Neuronal stem cell (in vitro differentiated cells): Measurements from ENCODE around the gene SEZ6L2.
A peak's percentile ranks its signal among the peaks of the same experiment; 100 is the strongest.
"Not testable (repeated sequence)": the region's sequence is repeated elsewhere in the genome, so short reads cannot be mapped to it uniquely, and the experiment has no call there.

Experiments
- DNase-seq: peaks from one replicate; pipeline ENCODE4 v3.0.0-alpha.2; 2013; ENCODE audit warnings: low spot score
- H2AFZ ChIP-seq: one replicate; pipeline ENCODE4 v1.6.1; 2013; ENCODE audit warnings: mild to moderate bottlenecking, low read length, inconsistent platforms
- H2AK5ac ChIP-seq: 2 replicates; pipeline ENCODE4 v1.6.1; 2013; ENCODE audit warnings: low read depth, mild to moderate bottlenecking, inconsistent platforms, low read length, moderate library complexity, mixed read lengths
- H2BK120ac ChIP-seq: 2 replicates; pipeline ENCODE4 v1.6.1; 2013; ENCODE audit warnings: low read depth, mild to moderate bottlenecking, inconsistent platforms, low read length, moderate library complexity, mixed read lengths
- H2BK12ac ChIP-seq: one replicate; pipeline ENCODE4 v1.6.1; 2013; ENCODE audit warnings: low read length, inconsistent platforms
- H2BK15ac ChIP-seq: 2 replicates; pipeline ENCODE4 v1.6.1; 2013; ENCODE audit warnings: mild to moderate bottlenecking, low read length, inconsistent platforms, mixed read lengths
- H2BK5ac ChIP-seq: one replicate; pipeline ENCODE4 v1.6.1; 2013; ENCODE audit warnings: inconsistent platforms, mild to moderate bottlenecking, low read length, moderate library complexity
- H3K14ac ChIP-seq: one replicate; pipeline ENCODE4 v1.6.1; 2013; ENCODE audit warnings: low read length, inconsistent platforms
- H3K18ac ChIP-seq: 2 replicates; pipeline ENCODE4 v1.6.1; 2013; ENCODE audit warnings: low read length, inconsistent platforms
- H3K23ac ChIP-seq: 2 replicates; pipeline ENCODE4 v1.6.1; 2013; ENCODE audit warnings: low read depth, mild to moderate bottlenecking, mixed read lengths, low read length, inconsistent platforms; ENCODE audit not compliant: poor library complexity
- H3K27ac ChIP-seq: replicated peaks from 3 replicates; pipeline ENCODE4 v1.5.1; 2013; ENCODE audit warnings: low read length, inconsistent platforms
- H3K27me3 ChIP-seq, 3 experiments: 2 replicates each; pipeline ENCODE4 v1.6.1; 2013; ENCODE audit warnings: low read length in 3 of 3, mild to moderate bottlenecking in 2 of 3, inconsistent platforms in 1 of 3, low read depth in 1 of 3, mixed read lengths in 1 of 3, moderate library complexity in 1 of 3; ENCODE audit not compliant: control insufficient read depth in 3 of 3, insufficient read depth in 3 of 3
- H3K36me3 ChIP-seq, 2 donors: replicated peaks in 1 of 2; 2 replicates each; pipeline ENCODE4 v1.6.1; 2013; ENCODE audit warnings: low read length in 2 of 2; ENCODE audit not compliant: control insufficient read depth in 2 of 2, insufficient read depth in 2 of 2
- H3K4ac ChIP-seq: 2 replicates; pipeline ENCODE4 v1.6.1; 2013; ENCODE audit warnings: inconsistent platforms, mild to moderate bottlenecking, low read length, moderate library complexity
- H3K4me1 ChIP-seq, 2 donors: 1 replicate in 1 of 2; 2 replicates in 1 of 2; pipeline ENCODE4 v1.6.1; 2013; ENCODE audit warnings: low read length in 2 of 2, low read depth in 1 of 2; ENCODE audit not compliant: control insufficient read depth in 2 of 2, insufficient read depth in 1 of 2
- H3K4me2 ChIP-seq: one replicate; pipeline ENCODE4 v1.6.1; 2013; ENCODE audit warnings: mild to moderate bottlenecking, low read length, inconsistent platforms; ENCODE audit not compliant: insufficient read depth, poor library complexity, severe bottlenecking
- H3K4me3 ChIP-seq, 2 donors: 2 replicates each; pipeline ENCODE4 v1.5.1; 2013; ENCODE audit warnings: low read length in 2 of 2, mild to moderate bottlenecking in 2 of 2, inconsistent platforms in 1 of 2, moderate library complexity in 1 of 2
- H3K79me1 ChIP-seq: one replicate; pipeline ENCODE4 v1.6.1; 2013; ENCODE audit warnings: low read depth, mild to moderate bottlenecking, inconsistent platforms, low read length, moderate library complexity
- H3K9ac ChIP-seq: one replicate; pipeline ENCODE4 v1.6.1; 2013; ENCODE audit warnings: mild to moderate bottlenecking, low read depth, low read length, inconsistent platforms; ENCODE audit not compliant: poor library complexity
- H3K9me3 ChIP-seq, 2 donors: replicated peaks in 1 of 2; 2 replicates each; pipeline versions ENCODE3 to v1.6.1; 2013; ENCODE audit warnings: low read length in 2 of 2, mild to moderate bottlenecking in 2 of 2, inconsistent platforms in 1 of 2, low read depth in 1 of 2, mixed read lengths in 1 of 2, moderate library complexity in 1 of 2; ENCODE audit not compliant: control insufficient read depth in 2 of 2, insufficient read depth in 1 of 2
- H4K8ac ChIP-seq: one replicate; pipeline ENCODE4 v1.6.1; 2013; ENCODE audit warnings: low read depth, mild to moderate bottlenecking, inconsistent platforms, low read length, moderate library complexity
- H4K91ac ChIP-seq: one replicate; pipeline ENCODE4 v1.6.1; 2013; ENCODE audit warnings: low read length, low read depth, mild to moderate bottlenecking, inconsistent platforms; ENCODE audit not compliant: poor library complexity
- WGBS, 2 donors: extraction: QIAGEN DNeasy Blood & Tissue Kit; methylation state at CpG; one replicate each; pipeline ENCODE4 v1.1.7; 2013; ENCODE audit warnings: missing lambda C conversion rate in 2 of 2, mixed read lengths in 1 of 2; ENCODE audit not compliant: insufficient read length in 2 of 2, insufficient replicate concordance in 1 of 2; ENCODE audit errors: extremely low coverage in 2 of 2; 5-methylcytosine and 5-hydroxymethylcytosine counted together

The SEZ6L2 gene

GRCh38 chr16:29871822-29872546 lies 27.4 kb downstream of the SEZ6L2 start:
- WGBS, 2 donors: no CpG with 5 or more reads among the region's 16 CpGs
- no peak overlapping the region for H3K14ac ChIP-seq
- no peak overlapping the region for H2BK12ac ChIP-seq
- H3K18ac ChIP-seq: no peak overlapping the region
- no peak overlapping the region for H3K9ac ChIP-seq
- no peak overlapping the region for H2AFZ ChIP-seq
- no peak overlapping the region for H3K4me3 ChIP-seq
- peaks cover 0 to 2% of the 10 kb centered on the region in 2 donors for H3K4me1 ChIP-seq
- no peak overlapping the region for H3K4me2 ChIP-seq
- no peaks in the 10 kb centered on the region for H3K79me1 ChIP-seq
- H3K23ac ChIP-seq: no peak overlapping the region
- H2BK5ac ChIP-seq: no peak overlapping the region
- no peak overlapping the region for H2BK120ac ChIP-seq
- peaks cover 0 to 3% of the 10 kb centered on the region in 2 donors for H3K9me3 ChIP-seq
- H3K36me3 ChIP-seq: peaks cover 0 to 1% of the 10 kb centered on the region in 2 donors
- H4K91ac ChIP-seq: no peak overlapping the region
- H4K8ac ChIP-seq: no peak overlapping the region
- H3K27ac ChIP-seq: no peak overlapping the region
- H3K27me3 ChIP-seq: peaks cover 4 to 13% (median 7%) of the 10 kb centered on the region in 3 experiments
- DNase-seq: no peak
- no peak overlapping the region for H3K4ac ChIP-seq
- H2BK15ac ChIP-seq: no peak overlapping the region
- H2AK5ac ChIP-seq: no peak overlapping the region

- H3K4me2 ChIP-seq, DNase-seq, H4K8ac ChIP-seq, H2AFZ ChIP-seq, H3K27me3 ChIP-seq, H3K4me1 ChIP-seq, H2BK5ac ChIP-seq, H3K79me1 ChIP-seq, H2BK15ac ChIP-seq, H3K14ac ChIP-seq, H2BK12ac ChIP-seq, H3K4ac ChIP-seq, H2BK120ac ChIP-seq, H3K23ac ChIP-seq, H3K9ac ChIP-seq, H2AK5ac ChIP-seq, H3K18ac ChIP-seq, H3K9me3 ChIP-seq, H3K4me3 ChIP-seq, H3K27ac ChIP-seq, H3K36me3 ChIP-seq, H4K91ac ChIP-seq: not testable (repeated sequence)
- WGBS, 2 donors: no CpG with 5 or more reads among the region's 8 CpGs
These were observed 30.3 kb downstream of the SEZ6L2 start for GRCh38 chr16:29869067-29869466.

GRCh38 chr16:29868396-29869009 lies 30.8 kb downstream of the SEZ6L2 start:
- no peak overlapping the region for H3K18ac ChIP-seq
- H2BK120ac ChIP-seq: no peak overlapping the region
- H2BK15ac ChIP-seq: no peak overlapping the region
- H3K9me3 ChIP-seq: no peaks in the 10 kb centered on the region
- no peak overlapping the region for H3K9ac ChIP-seq
- H3K4me2 ChIP-seq: no peak overlapping the region
- no peak overlapping the region for H2AFZ ChIP-seq
- H3K27ac ChIP-seq: no peak overlapping the region
- DNase-seq: no peak
- H3K4me1 ChIP-seq: peaks cover 0 to 3% of the 10 kb centered on the region in 2 donors
- no peak overlapping the region for H4K8ac ChIP-seq
- no peak overlapping the region for H2BK12ac ChIP-seq
- H3K27me3 ChIP-seq: no peaks in the 10 kb centered on the region
- no peak overlapping the region for H3K14ac ChIP-seq
- H3K23ac ChIP-seq: no peak overlapping the region
- H3K4ac ChIP-seq: no peak overlapping the region
- no peak overlapping the region for H2AK5ac ChIP-seq
- no peaks in the 10 kb centered on the region for H3K79me1 ChIP-seq
- no CpG with 5 or more reads among the region's 8 CpGs for WGBS, 2 donors
- H3K4me3 ChIP-seq: no peak overlapping the region
- H4K91ac ChIP-seq: no peak overlapping the region
- H3K36me3 ChIP-seq: peaks cover 0 to 1% of the 10 kb centered on the region in 2 donors
- H2BK5ac ChIP-seq: no peak overlapping the region

GRCh38 chr16:29864205-29864604 lies 35.1 kb downstream of the SEZ6L2 start:
- Histone ChIP-seq H4K91ac (no peak overlapping the region), H3K4me3 (no peak overlapping the region), H2AK5ac (peak overlapping the region; percentile 16), H3K4ac (no peak overlapping the region), H2BK120ac (no peak overlapping the region), H3K36me3 (peaks cover 11 to 15% of the 10 kb centered on the region in 2 donors), H2AFZ (peak overlapping the region; percentile 92), H3K23ac (no peak overlapping the region), H3K4me1 (peaks cover 4 to 8% of the 10 kb centered on the region in 2 donors), H3K9me3 (no peaks in the 10 kb centered on the region), H2BK5ac (no peak overlapping the region), H3K14ac (no peak overlapping the region), H3K27me3 (no peaks in the 10 kb centered on the region), H3K9ac (peak overlapping the region; percentile 18), H3K79me1 (peaks cover 7% of the 10 kb centered on the region), H3K27ac (no peak overlapping the region), H3K18ac (no peak overlapping the region), H3K4me2 (no peak overlapping the region), H2BK12ac (peak overlapping the region; percentile 25), H2BK15ac (peak overlapping the region; percentile 86), H4K8ac (no peak overlapping the region)
- no peak for DNase-seq
- WGBS, 2 donors: no CpG with 5 or more reads among the region's 9 CpGs
